ENCODE data around the gene DGAT2. TPM values are rescaled to one million over a fixed set of nuclear protein-coding genes. Genes with fewer than 3 reads are reported as not detected.

DGAT2 gene
- total RNA-seq, 1 experiment from 2014 or later, result 2.8 TPM

DNA sequence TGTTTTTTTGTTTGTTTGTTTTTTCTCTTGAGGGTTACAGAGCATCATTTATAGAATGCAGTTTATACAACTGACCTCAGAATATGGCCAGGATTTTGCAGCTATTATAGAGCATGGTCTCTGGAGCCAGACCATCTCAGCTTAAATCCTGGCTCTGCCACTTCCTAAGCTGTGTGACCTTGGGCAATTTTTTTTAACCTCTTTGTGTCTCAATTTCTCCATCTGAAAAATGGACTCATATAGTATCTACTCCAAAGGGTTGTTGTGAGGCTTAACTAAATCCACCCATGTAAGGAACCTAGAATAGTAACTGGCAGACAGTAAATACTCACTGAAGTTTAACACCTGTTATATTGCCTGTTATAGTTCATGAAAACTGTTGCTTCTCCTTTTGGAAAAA is 8.3 kb upstream of the DGAT2 start:
- Histone ChIP-seq H3K27me3 (ENCODE audit: insufficient read depth, low read length) (no peaks in the 10 kb centered on the region), H4K8ac (replicated peaks; ENCODE audit: insufficient read length, low read depth, low read length) (no peak overlapping the region), H4K91ac (ENCODE audit: insufficient read length, low read depth, low read length) (no peak overlapping the region), H4K20me1 (ENCODE audit: control insufficient read depth, insufficient read depth, insufficient read length) (no peaks in the 10 kb centered on the region), H3K14ac (ENCODE audit: insufficient read depth, low read length) (no peak overlapping the region), H4K5ac (ENCODE audit: insufficient read length, low read depth, low read length) (no peak overlapping the region), H2BK5ac (ENCODE audit: insufficient read length, low read length) (no peak overlapping the region), H2BK120ac (ENCODE audit: low read depth, low read length, poor library complexity, severe bottlenecking) (no peak overlapping the region), H3K79me1 (ENCODE audit: insufficient read depth, low read depth, low read length, poor library complexity, severe bottlenecking) (no peaks in the 10 kb centered on the region), H3K4me1 (ENCODE audit: insufficient read depth, low read length) (no peaks in the 10 kb centered on the region), H3K9me3 (ENCODE audit: control insufficient read depth, low read depth, low read length) (no peaks in the 10 kb centered on the region), H3T11ph (ENCODE audit: low read length) (no peak overlapping the region), H3K18ac (ENCODE audit: insufficient read length, low read depth, low read length) (no peak overlapping the region), H2AFZ (ENCODE audit: low read length) (no peak overlapping the region), H3K79me2 (ENCODE audit: insufficient read depth, low read length) (no peaks in the 10 kb centered on the region), H2BK15ac (ENCODE audit: low read depth, low read length) (no peak overlapping the region), H2AK5ac (ENCODE audit: insufficient read length, low read length) (no peak overlapping the region), H3K23me2 (ENCODE audit: insufficient read length, low read depth, low read length, poor library complexity, severe bottlenecking) (no peaks in the 10 kb centered on the region), H2BK20ac (ENCODE audit: low read depth, low read length, poor library complexity, severe bottlenecking) (no peak overlapping the region), H3K27ac (ENCODE audit: insufficient read length, low read depth, low read length) (no peak overlapping the region), H3K9ac (ENCODE audit: extremely low read depth, insufficient read length, low read length) (no peak overlapping the region), H3K23ac (ENCODE audit: insufficient read length, low read depth, low read length) (no peak overlapping the region), H3K56ac (ENCODE audit: insufficient read length, low read depth, low read length) (no peak overlapping the region), H2BK12ac (ENCODE audit: insufficient read length, low read depth, low read length) (no peak overlapping the region), H3K4ac (ENCODE audit: low read depth, low read length) (no peak overlapping the region), H3K4me2 (ENCODE audit: insufficient read depth, insufficient read length, low read length) (no peak overlapping the region)
- Mint-ChIP-seq H3K27me3 (ENCODE audit: low read depth) (peaks cover 37% of the 10 kb centered on the region), H3K9me3 (no peaks in the 10 kb centered on the region; a peak in 2 of 5 replicates), H3K4me3 (no peak overlapping the region), H3K27ac (no peak overlapping the region), H3K36me3 (ENCODE audit: insufficient read depth in 1 of 3, low read depth in 3 of 3) (no peaks in the 10 kb centered on the region), H3K4me1 (peaks cover 5 to 13% of the 10 kb centered on the region in 2 experiments; a peak in 3 of 4 replicates)
- TF ChIP-seq CTCF (conservative IDR thresholded peaks at IDR 0.05), result no peak
- no peak for DNase-seq
